Stimulated activated CD8-positive, alpha-beta memory T cell treated with anti-CD3 and anti-CD28 coated beads, Interleukin-7, amount 100 ng/mL, for 48 hours (primary cell): Measurements from ENCODE around the gene C17orf100.

Source experiments
- DNase-seq, 2 donors: peaks; one replicate each; pipeline ENCODE4 v3.0.0-alpha.2; 2020; ENCODE audit warnings: low read depth in 1 of 2; ENCODE audit errors: extremely low read depth in 1 of 2

C17orf100 gene

GRCh38 chr17:6668219-6668618 lies 16.7 kb downstream of the C17orf100 start:
- no peak for DNase-seq

- no peak for DNase-seq
Measured at GRCh38 chr17:6668727-6669425, 17.3 kb downstream of the C17orf100 start.

- DNase-seq = no peak
Measured at GRCh38 chr17:6669479-6670212, 18.1 kb downstream of the C17orf100 start.

GRCh38 chr17:6670571-6670970 lies 19.0 kb downstream of the C17orf100 start:
- DNase-seq = no peak

GRCh38 chr17:6670999-6671398 lies 19.4 kb downstream of the C17orf100 start:
- DNase-seq = no peak

- no peak for DNase-seq
Measured at GRCh38 chr17:6671431-6671830, 19.9 kb downstream of the C17orf100 start.

GRCh38 chr17:6674586-6674985 lies 23.0 kb downstream of the C17orf100 start:
- no peak for DNase-seq

GRCh38 chr17:6675201-6675825 lies 23.8 kb downstream of the C17orf100 start:
- DNase-seq = no peak

- DNase-seq = no peak
Measured at GRCh38 chr17:6676802-6677157, 25.2 kb downstream of the C17orf100 start.

GRCh38 chr17:6677158-6677831 lies 25.7 kb downstream of the C17orf100 start:
- peak in 1 of 2 donors; percentile 6 for DNase-seq

GRCh38 chr17:6677946-6678345 lies 26.4 kb downstream of the C17orf100 start:
- no peak for DNase-seq

GRCh38 chr17:6679241-6679640 lies 27.7 kb downstream of the C17orf100 start:
- no peak for DNase-seq

- DNase-seq = no peak
Measured at GRCh38 chr17:6681176-6681575, 29.6 kb downstream of the C17orf100 start.

GRCh38 chr17:6681671-6682070 lies 30.1 kb downstream of the C17orf100 start:
- DNase-seq = no peak

GRCh38 chr17:6682339-6682738 lies 30.8 kb downstream of the C17orf100 start:
- DNase-seq = no peak

GRCh38 chr17:6683081-6683684 lies 31.6 kb downstream of the C17orf100 start:
- DNase-seq = no peak

- DNase-seq = no peak
Measured at GRCh38 chr17:6683730-6684459, 32.3 kb downstream of the C17orf100 start.

GRCh38 chr17:6684460-6684783 lies 32.9 kb downstream of the C17orf100 start:
- no peak for DNase-seq

GRCh38 chr17:6684881-6685767 lies 33.6 kb downstream of the C17orf100 start:
- DNase-seq = no peak

- no peak for DNase-seq
Measured at GRCh38 chr17:6686026-6686425, 34.5 kb downstream of the C17orf100 start.
